Thymus (tissue), 11 donors: ENCODE results near the gene MFSD6. TPM values are rescaled to one million over a fixed set of nuclear protein-coding genes. Genes with fewer than 3 reads are reported as not detected.
"Not testable (repeated sequence)": the region's sequence is repeated elsewhere in the genome, so short reads cannot be mapped to it uniquely, and the experiment has no call there.

ENCODE experiments used
- DNase-seq, 9 donors: peaks; one replicate each; pipeline ENCODE4 v3.0.0-alpha.2; 2013; ENCODE audit warnings: low spot score in 9 of 9, low read depth in 6 of 9, missing footprints in 1 of 9
- H3K27ac ChIP-seq, 2 donors: one replicate each; pipeline ENCODE4 v1.5.1; 2013; ENCODE audit warnings: control low read depth in 1 of 2, low read depth in 1 of 2, low read length in 1 of 2, mild to moderate bottlenecking in 1 of 2, moderate library complexity in 1 of 2
- H3K27me3 ChIP-seq, 2 donors: one replicate each; pipeline ENCODE4 v1.5.1; 2013; ENCODE audit warnings: low read length in 1 of 2; ENCODE audit not compliant: control insufficient read depth in 2 of 2, insufficient read depth in 1 of 2
- H3K36me3 ChIP-seq, 2 donors: one replicate each; pipeline ENCODE4 v1.5.1; 2013; ENCODE audit warnings: low read length in 1 of 2, mild to moderate bottlenecking in 1 of 2, moderate library complexity in 1 of 2; ENCODE audit not compliant: control insufficient read depth in 2 of 2, insufficient read depth in 2 of 2
- H3K4me1 ChIP-seq, 2 donors: one replicate each; pipeline ENCODE4 v1.5.1; 2013; ENCODE audit warnings: low read length in 2 of 2; ENCODE audit not compliant: control insufficient read depth in 2 of 2, insufficient read depth in 2 of 2
- H3K4me3 ChIP-seq, 2 donors: one replicate each; pipeline ENCODE4 v1.5.1; 2013; ENCODE audit warnings: low read length in 2 of 2, control low read depth in 1 of 2, mild to moderate bottlenecking in 1 of 2
- H3K9me3 ChIP-seq, 2 donors: one replicate each; pipeline ENCODE4 v1.5.1; 2013; ENCODE audit warnings: low read length in 1 of 2, mild to moderate bottlenecking in 1 of 2; ENCODE audit not compliant: control insufficient read depth in 2 of 2, insufficient read depth in 1 of 2
- WGBS: extraction: QIAGEN DNeasy Blood & Tissue Kit; methylation state at CpG from one replicate; pipeline ENCODE4 v1.1.7; 2013; 5-methylcytosine and 5-hydroxymethylcytosine counted together
- polyA plus RNA-seq: library from polyadenylated mRNA; stranded (reverse); fragments of 200-250 nt; gene quantifications from one replicate; pipeline ENCODE4 v1.2.3, GENCODE V29; 2013
- total RNA-seq: library from RNA; stranded (reverse); fragments of 120-200 nt; gene quantifications from one replicate; pipeline ENCODE4 v1.2.4, GENCODE V29; 2013
- donor health status: healthy.

The MFSD6 gene
- total and polyA plus RNA-seq, 2 donors: 11.7 to 16.3 TPM

GRCh38 chr2:190462611-190463010 is 54.5 kb downstream of the MFSD6 start:
- WGBS: 94% methylated on average over 1 of the region's 1 CpG
- Histone ChIP-seq H3K9me3 (no peaks in the 10 kb centered on the region), H3K4me3 (no peak overlapping the region), H3K4me1 (peaks cover 0 to under 1% of the 10 kb centered on the region in 2 donors), H3K36me3 (peaks cover 4 to 8% of the 10 kb centered on the region in 2 donors), H3K27me3 (no peaks in the 10 kb centered on the region), H3K27ac (no peak overlapping the region)
- DNase-seq: no peak

GRCh38 chr2:190465060-190465459 is 56.9 kb downstream of the MFSD6 start:
- DNase-seq: no peak
- H3K36me3 ChIP-seq: peaks cover 3 to 7% of the 10 kb centered on the region in 2 donors
- no peak overlapping the region for H3K27ac ChIP-seq
- no peaks in the 10 kb centered on the region for H3K9me3 ChIP-seq
- H3K4me3 ChIP-seq: no peak overlapping the region
- peaks cover 0 to 9% of the 10 kb centered on the region in 2 donors for H3K4me1 ChIP-seq
- 41% methylated on average over 2 of the region's 2 CpGs for WGBS
- H3K27me3 ChIP-seq: no peaks in the 10 kb centered on the region

- H3K27me3 ChIP-seq: no peaks in the 10 kb centered on the region
- H3K4me3 ChIP-seq: no peak overlapping the region
- no peak overlapping the region for H3K27ac ChIP-seq
- H3K9me3 ChIP-seq: peaks cover 0 to 8% of the 10 kb centered on the region in 2 donors
- 90% methylated on average over 5 of the region's 5 CpGs for WGBS
- H3K4me1 ChIP-seq: peaks cover 0 to 9% of the 10 kb centered on the region in 2 donors
- no peak for DNase-seq
- peaks cover 14 to 21% of the 10 kb centered on the region in 2 donors for H3K36me3 ChIP-seq
Measured at GRCh38 chr2:190466819-190467446, 58.8 kb downstream of the MFSD6 start.

GRCh38 chr2:190467575-190468083 is 59.5 kb downstream of the MFSD6 start:
- no peak for DNase-seq
- 78% methylated on average over 5 of the region's 5 CpGs for WGBS
- H3K27ac ChIP-seq: peak overlapping the region in 1 of 2 donors; percentile 5
- peaks cover 14 to 20% of the 10 kb centered on the region in 2 donors for H3K36me3 ChIP-seq
- H3K4me3 ChIP-seq: no peak overlapping the region
- H3K9me3 ChIP-seq: peaks cover 0 to 8% of the 10 kb centered on the region in 2 donors
- peaks cover 0 to 9% of the 10 kb centered on the region in 2 donors for H3K4me1 ChIP-seq
- no peaks in the 10 kb centered on the region for H3K27me3 ChIP-seq

GRCh38 chr2:190468354-190468753 is 60.2 kb downstream of the MFSD6 start:
- peaks cover 14 to 18% of the 10 kb centered on the region in 2 donors for H3K36me3 ChIP-seq
- 100% methylated on average over 1 of the region's 1 CpG for WGBS
- H3K27ac ChIP-seq: peak overlapping the region in 1 of 2 donors; percentile 75
- H3K9me3 ChIP-seq, H3K4me3 ChIP-seq, H3K27me3 ChIP-seq, H3K4me1 ChIP-seq, DNase-seq: not testable (repeated sequence)

- peaks cover 0 to 8% of the 10 kb centered on the region in 2 donors for H3K9me3 ChIP-seq
- 58% methylated on average over 4 of the region's 4 CpGs for WGBS
- peaks cover 14 to 18% of the 10 kb centered on the region in 2 donors for H3K36me3 ChIP-seq
- H3K27ac ChIP-seq: peak overlapping the region in 1 of 2 donors; percentile 75
- H3K27me3 ChIP-seq: no peaks in the 10 kb centered on the region
- DNase-seq: peak in 2 of 9 donors; percentile 8 to 33
- H3K4me3 ChIP-seq: no peak overlapping the region
- H3K4me1 ChIP-seq: peaks cover 0 to 9% of the 10 kb centered on the region in 2 donors
Measured at GRCh38 chr2:190468814-190469569, 60.8 kb downstream of the MFSD6 start.

- WGBS: 91% methylated on average over 2 of the region's 2 CpGs
- Histone ChIP-seq H3K27ac (peak overlapping the region; percentile 40 to 75), H3K27me3 (no peaks in the 10 kb centered on the region), H3K4me3 (no peak overlapping the region), H3K4me1 (peaks cover 0 to 9% of the 10 kb centered on the region in 2 donors), H3K9me3 (peaks cover 0 to 8% of the 10 kb centered on the region in 2 donors), H3K36me3 (peaks cover 14 to 18% of the 10 kb centered on the region in 2 donors)
- DNase-seq: no peak
Measured at GRCh38 chr2:190469771-190470170, 61.6 kb downstream of the MFSD6 start.

GRCh38 chr2:190470256-190470826 is 62.2 kb downstream of the MFSD6 start:
- peaks cover 0 to 9% of the 10 kb centered on the region in 2 donors for H3K4me1 ChIP-seq
- no peak overlapping the region for H3K4me3 ChIP-seq
- peaks cover 0 to 8% of the 10 kb centered on the region in 2 donors for H3K9me3 ChIP-seq
- peaks cover 14 to 18% of the 10 kb centered on the region in 2 donors for H3K36me3 ChIP-seq
- no peak for DNase-seq
- H3K27me3 ChIP-seq: no peaks in the 10 kb centered on the region
- 93% methylated on average over 5 of the region's 5 CpGs for WGBS
- H3K27ac ChIP-seq: peak overlapping the region in 1 of 2 donors; percentile 28
